ENCODE data around the gene TKTL1. TPM values are rescaled to one million over a fixed set of nuclear protein-coding genes. Genes with fewer than 3 reads are reported as not detected.
"Not testable (repeated sequence)": the region's sequence is repeated elsewhere in the genome, so short reads cannot be mapped to it uniquely, and the experiment has no call there.

The TKTL1 gene, protein sequence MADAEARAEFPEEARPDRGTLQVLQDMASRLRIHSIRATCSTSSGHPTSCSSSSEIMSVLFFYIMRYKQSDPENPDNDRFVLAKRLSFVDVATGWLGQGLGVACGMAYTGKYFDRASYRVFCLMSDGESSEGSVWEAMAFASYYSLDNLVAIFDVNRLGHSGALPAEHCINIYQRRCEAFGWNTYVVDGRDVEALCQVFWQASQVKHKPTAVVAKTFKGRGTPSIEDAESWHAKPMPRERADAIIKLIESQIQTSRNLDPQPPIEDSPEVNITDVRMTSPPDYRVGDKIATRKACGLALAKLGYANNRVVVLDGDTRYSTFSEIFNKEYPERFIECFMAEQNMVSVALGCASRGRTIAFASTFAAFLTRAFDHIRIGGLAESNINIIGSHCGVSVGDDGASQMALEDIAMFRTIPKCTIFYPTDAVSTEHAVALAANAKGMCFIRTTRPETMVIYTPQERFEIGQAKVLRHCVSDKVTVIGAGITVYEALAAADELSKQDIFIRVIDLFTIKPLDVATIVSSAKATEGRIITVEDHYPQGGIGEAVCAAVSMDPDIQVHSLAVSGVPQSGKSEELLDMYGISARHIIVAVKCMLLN
- not detected in 2 replicates for total RNA-seq (2012; rRNA removed)

DNA sequence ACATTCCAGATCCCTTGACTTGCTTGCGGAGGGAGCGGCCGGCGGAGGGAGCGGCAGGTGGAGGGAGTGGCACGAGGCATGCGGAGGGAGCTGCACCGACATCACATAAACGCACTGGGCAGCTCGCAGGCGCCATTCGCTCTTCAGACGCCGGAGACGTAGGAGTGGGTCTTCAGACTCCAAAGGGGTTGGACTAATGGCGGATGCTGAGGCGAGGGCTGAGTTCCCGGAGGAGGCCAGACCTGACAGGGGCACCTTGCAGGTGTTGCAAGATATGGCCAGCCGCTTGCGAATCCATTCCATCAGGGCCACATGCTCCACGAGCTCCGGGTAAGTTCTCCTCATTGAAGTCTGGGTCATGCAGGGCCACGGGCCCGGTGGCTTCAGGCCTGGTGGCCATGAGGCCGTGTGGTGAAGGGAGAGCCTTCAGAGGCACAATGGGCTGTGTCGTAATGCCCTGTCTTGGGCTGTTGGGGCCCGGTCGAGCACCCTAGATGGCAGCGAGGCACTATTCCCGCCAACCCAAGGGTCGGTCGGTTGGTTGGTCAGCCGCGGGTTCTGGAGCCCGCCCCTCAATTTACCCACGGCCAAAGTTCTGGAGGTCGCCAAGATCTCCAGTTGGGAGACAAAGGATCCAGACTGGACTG lies at the start of gene TKTL1:
TKTL1 (plus strand) TSS at position 132 of the 647 bp plus-strand sequence; CDS start at position 197, 65 bp downstream.
- H3K4me3 ChIP-seq (ENCODE audit: low read length), result no peak within 1 kb of the TSS
- H3K36me3 ChIP-seq (ENCODE audit: insufficient read depth, low read length), result no peaks in the 10 kb centered on the region
- H3K4me1 ChIP-seq (ENCODE audit: control insufficient read depth, insufficient read depth, low read length), result no peaks in the 10 kb centered on the region
- H3K27me3 ChIP-seq (ENCODE audit: control insufficient read depth, insufficient read depth, low read length), result no peaks in the 10 kb centered on the region
- H3K4me2 ChIP-seq (ENCODE audit: low read length), result no peak within 1 kb of the TSS
- H3K9me3 ChIP-seq (replicated peaks; ENCODE audit: low read length), result no peaks in the 10 kb centered on the region
- H3K9ac ChIP-seq (ENCODE audit: low read depth, low read length), result no peak within 1 kb of the TSS

- not testable (repeated sequence) for H3K4me3 ChIP-seq (ENCODE audit: low read length); H3K9me3 ChIP-seq (replicated peaks; ENCODE audit: low read length); H3K36me3 ChIP-seq (ENCODE audit: insufficient read depth, low read length); H3K4me2 ChIP-seq (ENCODE audit: low read length); H3K9ac ChIP-seq (ENCODE audit: low read depth, low read length); H3K4me1 ChIP-seq (ENCODE audit: control insufficient read depth, insufficient read depth, low read length); H3K27me3 ChIP-seq (ENCODE audit: control insufficient read depth, insufficient read depth, low read length)
Observed at GRCh38 chrX:154247377-154248045, 48.1 kb upstream of the TKTL1 start.

DNA sequence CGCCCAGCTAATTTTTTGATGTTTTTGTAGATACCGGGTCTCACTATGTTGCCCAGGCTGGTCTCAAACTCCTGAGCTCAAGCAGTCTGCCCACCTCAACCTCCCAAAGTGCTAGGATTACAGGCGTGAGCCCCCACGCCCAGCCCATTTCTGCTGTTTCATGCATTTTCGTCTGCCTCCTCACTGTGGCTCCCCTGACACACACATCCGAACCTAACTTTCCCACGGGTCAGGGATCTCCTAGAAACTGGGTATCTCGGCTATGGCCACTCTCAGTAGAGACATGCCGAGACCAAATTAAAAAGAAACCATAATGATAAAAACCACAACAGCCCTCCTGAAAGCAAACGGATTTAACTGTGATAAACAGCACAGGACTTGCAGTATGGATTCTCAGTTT lies 47.5 kb upstream of the TKTL1 start:
- not testable (repeated sequence) for H3K36me3 ChIP-seq (ENCODE audit: insufficient read depth, low read length); H3K4me3 ChIP-seq (ENCODE audit: low read length); H3K4me2 ChIP-seq (ENCODE audit: low read length); H3K9me3 ChIP-seq (replicated peaks; ENCODE audit: low read length); H3K9ac ChIP-seq (ENCODE audit: low read depth, low read length); H3K4me1 ChIP-seq (ENCODE audit: control insufficient read depth, insufficient read depth, low read length); H3K27me3 ChIP-seq (ENCODE audit: control insufficient read depth, insufficient read depth, low read length)

- H3K36me3 ChIP-seq (ENCODE audit: insufficient read depth, low read length); H3K9ac ChIP-seq (ENCODE audit: low read depth, low read length); H3K4me1 ChIP-seq (ENCODE audit: control insufficient read depth, insufficient read depth, low read length); H3K27me3 ChIP-seq (ENCODE audit: control insufficient read depth, insufficient read depth, low read length); H3K9me3 ChIP-seq (replicated peaks; ENCODE audit: low read length); H3K4me3 ChIP-seq (ENCODE audit: low read length); H3K4me2 ChIP-seq (ENCODE audit: low read length): not testable (repeated sequence)
Observed at GRCh38 chrX:154257282-154257681, 38.3 kb upstream of the TKTL1 start, which contains the start of gene OPN1MW3. Gene OPN1MW3 (plus strand): TSS chrX:154257582. CDS start chrX:154257620, 38 bp downstream.

- H3K9ac ChIP-seq (ENCODE audit: low read depth, low read length), result not testable (repeated sequence)
Observed at GRCh38 chrX:154258711-154259110, 36.9 kb upstream of the TKTL1 start.

GRCh38 chrX:154263072-154263471 lies 32.5 kb upstream of the TKTL1 start:
- not testable (repeated sequence) for H3K4me2 ChIP-seq (ENCODE audit: low read length); H3K4me1 ChIP-seq (ENCODE audit: control insufficient read depth, insufficient read depth, low read length); H3K36me3 ChIP-seq (ENCODE audit: insufficient read depth, low read length); H3K27me3 ChIP-seq (ENCODE audit: control insufficient read depth, insufficient read depth, low read length); H3K9me3 ChIP-seq (replicated peaks; ENCODE audit: low read length); H3K9ac ChIP-seq (ENCODE audit: low read depth, low read length); H3K4me3 ChIP-seq (ENCODE audit: low read length)

More at GRCh38 chrX:154258711-154259110, 36.9 kb upstream of the TKTL1 start:
- not testable (repeated sequence) for H3K36me3 ChIP-seq (ENCODE audit: insufficient read depth, low read length); H3K4me1 ChIP-seq (ENCODE audit: control insufficient read depth, insufficient read depth, low read length); H3K4me3 ChIP-seq (ENCODE audit: low read length); H3K4me2 ChIP-seq (ENCODE audit: low read length); H3K27me3 ChIP-seq (ENCODE audit: control insufficient read depth, insufficient read depth, low read length); H3K9me3 ChIP-seq (replicated peaks; ENCODE audit: low read length)

- not testable (repeated sequence) for H3K4me2 ChIP-seq (ENCODE audit: low read length); H3K27me3 ChIP-seq (ENCODE audit: control insufficient read depth, insufficient read depth, low read length); H3K4me3 ChIP-seq (ENCODE audit: low read length); H3K9me3 ChIP-seq (replicated peaks; ENCODE audit: low read length); H3K4me1 ChIP-seq (ENCODE audit: control insufficient read depth, insufficient read depth, low read length); H3K36me3 ChIP-seq (ENCODE audit: insufficient read depth, low read length); H3K9ac ChIP-seq (ENCODE audit: low read depth, low read length)
Observed at GRCh38 chrX:154269245-154269644, 26.4 kb upstream of the TKTL1 start.

DNA sequence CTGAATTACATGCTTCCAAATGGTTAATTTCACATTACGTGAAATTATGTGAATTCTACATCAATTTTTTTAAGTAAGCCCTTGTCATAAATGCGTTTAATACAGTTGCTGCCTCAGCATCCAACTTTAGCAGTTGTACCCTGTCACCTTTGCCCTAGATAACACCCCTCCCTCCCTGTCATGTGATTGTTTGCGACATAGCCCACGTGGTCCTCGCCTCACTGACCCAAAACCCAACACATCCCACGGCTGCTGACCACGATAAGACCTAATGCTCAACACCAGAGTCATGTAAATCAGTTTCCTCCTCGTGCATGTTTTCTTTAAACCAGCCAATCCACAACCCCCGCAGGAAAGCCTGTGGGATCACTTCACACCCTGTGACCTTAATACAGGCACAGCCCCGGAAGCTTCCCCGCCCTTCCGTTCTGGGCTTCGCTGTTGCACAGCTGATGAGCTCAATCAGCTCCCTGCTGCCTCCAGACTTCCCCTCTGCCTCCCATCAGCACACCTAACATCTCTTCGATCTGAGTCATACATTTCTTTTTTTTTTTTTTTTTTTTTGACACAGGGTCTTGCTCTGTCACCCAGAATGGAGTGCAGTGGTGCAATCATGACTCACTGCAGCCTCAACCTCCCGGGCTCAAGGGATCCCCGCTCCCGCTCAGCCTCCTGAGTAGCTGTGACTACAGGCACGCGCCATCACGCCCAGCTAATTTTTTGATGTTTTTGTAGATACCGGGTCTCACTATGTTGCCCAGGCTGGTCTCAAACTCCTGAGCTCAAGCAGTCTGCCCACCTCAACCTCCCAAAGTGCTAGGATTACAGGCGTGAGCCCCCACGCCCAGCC lies 10.9 kb upstream of the TKTL1 start:
- not testable (repeated sequence) for H3K4me1 ChIP-seq (ENCODE audit: control insufficient read depth, insufficient read depth, low read length); H3K9me3 ChIP-seq (replicated peaks; ENCODE audit: low read length); H3K9ac ChIP-seq (ENCODE audit: low read depth, low read length); H3K4me2 ChIP-seq (ENCODE audit: low read length); H3K27me3 ChIP-seq (ENCODE audit: control insufficient read depth, insufficient read depth, low read length); H3K36me3 ChIP-seq (ENCODE audit: insufficient read depth, low read length); H3K4me3 ChIP-seq (ENCODE audit: low read length)

GRCh38 chrX:154286406-154286805 lies 9.2 kb upstream of the TKTL1 start:
- not testable (repeated sequence) for H3K4me2 ChIP-seq (ENCODE audit: low read length); H3K9me3 ChIP-seq (replicated peaks; ENCODE audit: low read length); H3K9ac ChIP-seq (ENCODE audit: low read depth, low read length); H3K4me1 ChIP-seq (ENCODE audit: control insufficient read depth, insufficient read depth, low read length); H3K4me3 ChIP-seq (ENCODE audit: low read length); H3K36me3 ChIP-seq (ENCODE audit: insufficient read depth, low read length); H3K27me3 ChIP-seq (ENCODE audit: control insufficient read depth, insufficient read depth, low read length)

- Histone ChIP-seq H3K4me1 (ENCODE audit: control insufficient read depth, insufficient read depth, low read length) (no peaks in the 10 kb centered on the region), H3K4me3 (ENCODE audit: low read length) (no peak within 1 kb of the TSS), H3K27me3 (ENCODE audit: control insufficient read depth, insufficient read depth, low read length) (no peaks in the 10 kb centered on the region), H3K9ac (ENCODE audit: low read depth, low read length) (no peak within 1 kb of the TSS), H3K36me3 (ENCODE audit: insufficient read depth, low read length) (no peaks in the 10 kb centered on the region), H3K9me3 (replicated peaks; ENCODE audit: low read length) (no peaks in the 10 kb centered on the region), H3K4me2 (ENCODE audit: low read length) (no peak within 1 kb of the TSS)
Observed at GRCh38 chrX:154294791-154295574, 612 bp upstream of the TKTL1 start, which contains the start of gene TEX28. Gene TEX28 (minus strand): TSS chrX:154295124. CDS start chrX:154292117, 3,007 bp downstream.
